ENCODE measurements around the gene USP48.
"Not testable (repeated sequence)": the region's sequence is repeated elsewhere in the genome, so short reads cannot be mapped to it uniquely, and the experiment has no call there.

USP48 gene

DNA sequence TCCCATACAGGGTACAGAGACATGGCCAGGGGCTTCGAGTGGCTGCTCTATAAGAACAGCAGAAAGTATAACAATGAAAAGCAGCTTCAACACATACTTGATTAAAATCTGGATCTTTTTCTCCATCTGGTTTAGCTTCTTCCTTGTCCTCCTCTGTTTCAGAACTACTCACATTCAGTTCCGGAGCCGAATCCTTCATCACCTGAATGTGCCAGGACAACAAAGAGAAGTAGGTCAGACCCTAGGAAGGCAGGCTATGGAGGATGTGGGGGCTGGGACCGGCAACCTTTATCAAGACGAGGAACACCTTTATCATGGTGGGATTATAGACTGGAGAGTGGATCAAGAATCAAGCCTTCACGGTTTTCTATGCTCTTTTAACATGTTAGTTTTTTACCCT is 81.5 kb downstream of the USP48 start:
- DNase-seq (ENCODE audit: low read depth, low spot score), result no peak

DNA sequence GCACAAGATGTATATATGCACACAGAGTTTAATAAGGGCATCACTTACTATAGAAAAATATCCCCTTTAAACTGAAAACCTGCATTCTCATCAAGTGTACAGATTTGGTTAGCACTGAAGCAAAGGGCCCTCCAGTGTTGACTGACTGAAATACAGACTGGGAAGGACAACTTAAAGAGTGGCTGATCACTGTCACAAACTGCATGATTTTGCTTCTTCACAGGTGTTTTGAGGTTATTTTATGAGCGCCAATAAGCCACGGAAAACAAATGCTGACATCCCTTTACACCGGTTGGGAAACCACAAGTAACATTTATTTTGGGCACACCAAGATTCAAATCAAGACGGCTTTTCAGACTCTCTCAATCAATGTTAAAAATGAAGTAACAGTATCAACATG is 82.9 kb downstream of the USP48 start:
- no peak for DNase-seq (ENCODE audit: low read depth, low spot score)

DNA sequence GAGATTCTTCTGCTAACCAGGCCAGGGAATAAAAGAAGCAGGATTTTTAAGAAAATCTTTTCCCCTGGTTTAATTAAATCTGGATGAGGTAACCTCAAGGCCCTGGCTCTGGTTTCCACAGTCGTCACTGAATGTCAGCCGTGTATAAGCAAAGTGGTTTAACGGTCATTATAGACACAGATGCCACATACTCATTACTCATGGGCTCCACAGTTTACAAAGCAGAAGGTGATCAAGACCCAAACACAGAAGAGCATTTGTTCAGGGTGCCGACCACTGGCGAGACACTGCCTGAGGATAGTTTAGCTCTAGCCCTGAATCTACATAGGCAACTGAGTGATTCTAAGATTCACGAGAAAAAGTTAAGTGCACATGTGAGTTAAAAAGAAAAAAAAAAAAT is 86.0 kb downstream of the USP48 start:
- no peak for DNase-seq (ENCODE audit: low read depth, low spot score)

DNA sequence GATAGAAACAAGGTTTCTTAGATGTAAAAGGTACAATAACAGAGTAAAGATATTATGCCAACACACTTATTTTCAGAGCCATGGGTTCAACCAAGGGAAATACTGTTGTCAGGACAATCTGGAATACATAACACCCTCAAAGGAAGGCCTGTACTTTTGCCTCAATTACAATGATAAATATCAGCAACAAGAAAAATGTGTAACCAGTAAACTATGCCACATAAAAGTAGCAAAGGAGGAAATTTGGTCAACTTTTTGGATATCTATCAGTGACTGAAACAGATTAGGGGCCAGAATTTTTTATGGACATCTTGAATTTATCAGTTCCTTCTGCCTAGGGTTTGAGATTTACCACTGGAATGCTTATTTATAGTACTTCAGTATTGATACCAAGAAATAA is 89.2 kb downstream of the USP48 start:
- DNase-seq (ENCODE audit: low read depth, low spot score), result no peak

DNA sequence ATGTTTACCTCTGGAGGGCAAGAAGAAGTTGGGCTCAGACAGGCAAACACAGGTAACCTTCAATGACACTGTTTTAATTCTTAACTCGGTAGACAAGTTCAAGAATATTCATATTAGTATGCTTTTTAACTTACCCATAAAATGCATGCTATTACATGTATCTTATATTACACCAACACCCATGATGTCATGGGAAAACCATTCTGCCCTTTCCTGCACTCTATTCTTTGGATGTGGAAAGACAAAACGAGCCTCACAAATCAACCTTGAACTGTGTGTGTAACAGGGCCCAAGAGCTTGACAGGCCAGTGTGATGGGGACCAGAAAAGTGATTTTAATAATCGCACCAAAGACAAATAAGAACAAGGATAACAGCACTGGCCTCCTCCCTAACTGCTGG is 91.2 kb downstream of the USP48 start:
- DNase-seq (ENCODE audit: low read depth, low spot score), result no peak

DNA sequence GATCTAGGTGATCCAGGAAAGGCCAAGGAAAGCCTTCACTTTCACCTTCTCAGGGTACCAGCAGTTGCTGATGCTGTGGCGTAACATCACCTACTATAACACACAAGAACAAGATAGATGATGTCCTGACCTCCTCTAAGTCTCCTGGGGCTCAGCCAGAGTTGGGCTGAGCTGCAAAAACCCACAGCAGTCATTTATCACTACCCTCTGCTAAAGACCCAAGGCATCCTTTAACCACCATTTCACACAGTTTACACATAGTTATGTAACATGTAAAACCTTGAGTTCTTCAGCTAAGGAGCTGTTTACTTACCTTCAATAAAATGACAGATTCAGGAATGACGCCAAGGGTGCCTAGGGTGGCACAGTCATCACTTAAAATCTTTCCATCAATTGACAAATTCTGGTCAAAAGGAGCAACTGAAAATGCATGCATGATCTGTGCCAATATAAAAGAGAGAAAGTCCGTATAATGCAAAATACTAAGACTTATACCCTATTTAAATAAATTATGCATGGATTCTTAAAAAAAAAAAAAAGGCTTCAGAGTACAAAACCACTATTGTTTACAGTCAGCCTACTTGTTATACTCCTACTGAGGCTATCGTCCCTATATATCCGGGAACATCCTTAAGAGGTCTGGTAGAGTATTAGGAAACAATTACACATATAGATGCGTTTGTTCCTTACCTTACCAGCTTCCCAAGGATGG is 93.1 kb downstream of the USP48 start:
- DNase-seq (ENCODE audit: low read depth, low spot score), result no peak

DNA sequence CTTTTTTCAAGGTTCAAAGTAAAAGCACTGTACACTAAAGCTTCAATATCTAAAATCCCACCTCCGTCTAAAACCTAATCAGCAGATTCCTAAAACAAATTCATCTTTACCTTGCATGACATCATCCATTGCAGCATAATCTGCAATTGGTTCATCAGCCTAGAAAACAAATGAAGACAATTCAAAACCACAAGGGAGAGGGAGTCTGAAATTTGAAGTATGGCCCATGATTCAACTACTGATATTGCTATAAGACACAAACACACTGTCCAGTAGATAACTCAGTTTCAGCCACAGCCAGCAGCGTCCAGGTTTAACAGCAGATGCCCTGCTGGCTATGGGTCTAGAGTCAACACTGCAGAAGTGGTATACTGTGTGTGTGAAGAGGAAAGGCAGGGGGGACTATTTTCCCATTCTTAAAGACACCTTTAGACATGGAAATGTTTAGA is 95.8 kb downstream of the USP48 start:
- no peak for DNase-seq (ENCODE audit: low read depth, low spot score)

DNA sequence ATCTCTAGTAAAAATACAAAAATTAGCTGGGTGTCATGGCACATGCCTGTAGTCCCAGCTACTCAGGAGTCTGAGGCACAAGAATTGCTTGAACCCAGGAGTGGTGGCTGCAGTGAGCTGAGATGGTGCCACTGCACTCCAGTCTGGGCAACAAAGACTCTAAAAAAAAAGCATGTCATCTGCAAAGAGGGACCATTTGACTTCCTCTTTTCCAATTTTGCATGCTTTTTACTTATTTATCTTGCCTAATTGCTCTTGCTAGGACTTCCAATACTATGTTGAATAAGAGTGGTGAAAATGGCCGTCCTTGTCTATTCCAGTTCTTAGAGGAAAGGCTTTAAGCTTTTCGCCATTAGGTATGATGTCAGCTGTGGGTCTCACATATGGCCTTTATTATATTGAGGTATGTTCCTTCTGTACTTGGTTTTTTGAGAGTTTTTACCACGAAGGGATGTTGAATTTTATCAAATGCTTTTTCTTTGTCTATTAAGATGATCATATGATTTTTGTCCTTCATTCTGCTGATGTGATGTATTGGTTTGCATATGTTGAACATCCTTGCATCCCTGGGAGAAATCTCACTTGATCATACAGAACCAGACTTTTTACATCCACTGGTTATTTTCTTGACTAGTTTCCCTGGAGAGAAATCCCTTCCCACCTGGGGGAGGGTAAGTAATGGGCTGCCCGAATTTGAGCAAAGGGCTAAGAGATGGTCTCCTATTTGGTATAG is 96.8 kb downstream of the USP48 start:
- DNase-seq (ENCODE audit: low read depth, low spot score), result no peak

DNA sequence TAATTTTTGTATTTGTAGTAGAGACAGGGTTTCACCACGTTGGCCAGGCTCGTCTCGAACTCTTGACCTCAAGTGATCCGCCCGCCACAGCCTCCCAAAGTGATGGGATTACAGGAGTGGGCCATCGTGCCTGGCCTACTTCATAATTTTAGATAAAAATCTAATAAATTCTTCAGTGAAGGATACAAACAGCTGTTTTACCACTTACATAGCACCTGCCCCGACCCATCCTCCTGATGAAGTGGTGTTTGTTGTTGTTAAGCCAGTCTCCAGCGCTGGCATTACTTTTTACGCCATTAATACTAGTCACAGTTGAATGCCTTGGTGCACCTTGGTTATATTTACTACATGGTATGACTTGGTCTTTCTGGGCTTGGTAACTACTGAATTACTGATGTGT is 101.5 kb downstream of the USP48 start:
- no peak for DNase-seq (ENCODE audit: low read depth, low spot score)

DNA sequence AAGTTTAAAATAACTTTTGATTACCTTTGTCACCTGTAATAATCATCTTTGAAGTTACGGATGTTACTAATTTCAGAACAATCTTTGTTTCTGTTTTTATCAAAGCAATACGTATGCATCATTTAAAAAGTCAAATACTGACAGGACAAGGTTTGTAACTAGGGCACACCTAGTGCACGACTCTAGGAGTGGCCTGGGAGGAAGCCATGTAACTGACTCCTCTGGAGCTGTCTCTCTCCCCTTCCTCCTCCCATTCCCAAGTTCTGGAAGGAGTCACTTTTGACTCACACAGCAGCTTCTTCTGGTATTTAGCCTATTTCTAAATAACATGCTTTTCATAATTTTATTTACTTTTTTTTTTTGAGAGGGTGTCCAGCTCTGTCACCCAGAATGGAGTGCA is 102.0 kb downstream of the USP48 start:
- DNase-seq (ENCODE audit: low read depth, low spot score), result no peak

DNA sequence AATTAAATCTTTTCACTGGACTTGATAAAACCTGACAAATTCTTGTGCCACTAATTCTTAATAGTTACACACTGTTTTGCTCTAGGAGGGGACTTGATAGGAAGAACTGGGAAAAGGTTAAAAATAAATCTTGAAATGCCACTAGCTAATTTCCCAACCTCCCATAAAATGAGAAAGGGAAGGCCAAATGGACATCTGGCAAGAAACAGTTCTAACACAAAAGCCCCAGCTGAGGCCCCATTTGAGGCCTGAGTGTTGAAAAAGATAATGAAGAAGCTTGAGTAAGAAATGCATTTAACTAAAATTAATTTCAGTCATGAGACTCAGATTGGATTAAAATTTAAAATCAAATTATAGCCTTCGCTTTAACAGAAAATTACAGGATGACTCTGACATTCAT is 102.6 kb downstream of the USP48 start:
- DNase-seq (ENCODE audit: low read depth, low spot score), result no peak

DNA sequence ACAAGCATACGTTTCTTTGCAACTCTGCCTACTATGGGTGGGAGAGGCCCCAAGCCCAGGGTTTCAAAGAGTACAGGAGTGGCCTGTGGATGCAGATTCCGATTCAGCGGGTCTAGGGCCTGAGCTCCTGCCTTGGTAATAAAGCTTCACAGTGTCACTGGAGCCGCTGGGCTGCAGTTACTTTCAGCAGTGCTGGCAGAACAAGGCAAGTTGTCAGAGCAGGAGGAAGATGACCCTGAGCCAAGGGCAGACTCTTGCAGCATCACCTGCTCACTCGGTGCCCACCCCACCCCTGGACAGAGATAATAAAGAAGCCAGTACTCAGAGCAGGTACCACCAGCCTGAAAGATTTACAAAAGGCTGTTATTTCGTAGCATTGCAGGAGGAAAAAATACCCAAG is 105.8 kb downstream of the USP48 start:
- no peak for DNase-seq (ENCODE audit: low read depth, low spot score)

DNA sequence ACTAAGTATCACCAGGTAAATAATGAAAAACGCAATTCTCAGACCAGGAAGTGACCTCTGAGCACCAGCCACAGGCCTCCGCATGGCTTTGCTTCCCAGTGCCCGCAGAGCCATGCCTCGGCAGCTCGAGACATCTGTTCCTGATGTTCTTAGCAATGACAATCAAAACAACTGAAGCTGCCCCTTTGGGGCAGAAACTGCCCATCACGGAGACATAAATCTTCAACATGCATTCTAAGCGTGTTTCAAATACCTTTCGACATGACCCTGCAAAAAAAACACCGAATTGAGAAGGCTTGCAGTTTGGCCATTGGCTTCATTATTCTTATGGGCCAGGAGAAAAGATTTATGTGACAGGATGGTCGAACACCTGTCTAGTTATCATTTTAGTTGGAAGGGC is 108.0 kb downstream of the USP48 start:
- DNase-seq (ENCODE audit: low read depth, low spot score), result no peak

DNA sequence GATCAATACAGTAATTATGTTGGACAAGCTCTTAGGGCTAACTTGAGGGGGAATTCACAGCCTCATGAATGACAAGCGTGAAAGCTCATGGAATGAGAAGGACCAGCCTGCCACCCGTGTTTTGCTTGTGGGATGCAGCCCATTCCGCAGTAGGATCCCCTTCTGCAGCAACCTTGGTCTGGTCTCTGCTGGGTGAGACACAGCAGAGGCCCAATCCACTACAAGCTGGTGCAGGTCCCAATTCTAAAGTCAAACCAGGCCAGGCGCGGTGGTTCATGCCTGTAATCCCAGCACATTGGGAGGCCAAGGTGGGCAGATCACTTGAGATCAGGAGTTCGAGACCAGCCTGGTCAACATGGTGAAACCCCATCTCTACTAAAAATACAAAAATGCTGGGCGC is 109.1 kb downstream of the USP48 start:
- not testable (repeated sequence) for DNase-seq (ENCODE audit: low read depth, low spot score)

DNA sequence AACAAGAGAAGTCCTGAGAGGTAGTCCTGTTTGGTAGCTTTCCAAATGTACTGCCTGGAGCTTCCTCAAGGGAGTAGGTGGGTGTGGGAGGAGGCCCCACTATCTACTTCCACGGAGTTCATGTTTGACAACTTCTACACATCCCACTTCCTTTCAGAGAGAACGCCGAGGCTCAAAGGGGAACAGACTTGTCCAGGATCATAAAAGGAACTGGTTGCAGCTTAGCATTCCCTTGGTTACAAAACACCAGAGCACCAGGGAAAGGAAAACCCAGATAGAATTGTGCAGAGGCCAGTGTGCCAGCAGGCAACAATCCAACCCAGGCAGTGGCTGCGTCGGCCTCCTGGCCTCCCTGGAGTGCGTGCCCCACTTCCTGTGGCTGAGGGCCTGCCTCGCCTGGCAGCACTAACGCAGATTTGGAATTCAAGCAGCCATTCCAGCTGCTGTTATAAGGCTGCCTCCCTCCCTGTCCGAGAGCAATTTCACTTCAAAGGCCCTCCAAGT is 109.6 kb downstream of the USP48 start:
- no peak for DNase-seq (ENCODE audit: low read depth, low spot score)

DNA sequence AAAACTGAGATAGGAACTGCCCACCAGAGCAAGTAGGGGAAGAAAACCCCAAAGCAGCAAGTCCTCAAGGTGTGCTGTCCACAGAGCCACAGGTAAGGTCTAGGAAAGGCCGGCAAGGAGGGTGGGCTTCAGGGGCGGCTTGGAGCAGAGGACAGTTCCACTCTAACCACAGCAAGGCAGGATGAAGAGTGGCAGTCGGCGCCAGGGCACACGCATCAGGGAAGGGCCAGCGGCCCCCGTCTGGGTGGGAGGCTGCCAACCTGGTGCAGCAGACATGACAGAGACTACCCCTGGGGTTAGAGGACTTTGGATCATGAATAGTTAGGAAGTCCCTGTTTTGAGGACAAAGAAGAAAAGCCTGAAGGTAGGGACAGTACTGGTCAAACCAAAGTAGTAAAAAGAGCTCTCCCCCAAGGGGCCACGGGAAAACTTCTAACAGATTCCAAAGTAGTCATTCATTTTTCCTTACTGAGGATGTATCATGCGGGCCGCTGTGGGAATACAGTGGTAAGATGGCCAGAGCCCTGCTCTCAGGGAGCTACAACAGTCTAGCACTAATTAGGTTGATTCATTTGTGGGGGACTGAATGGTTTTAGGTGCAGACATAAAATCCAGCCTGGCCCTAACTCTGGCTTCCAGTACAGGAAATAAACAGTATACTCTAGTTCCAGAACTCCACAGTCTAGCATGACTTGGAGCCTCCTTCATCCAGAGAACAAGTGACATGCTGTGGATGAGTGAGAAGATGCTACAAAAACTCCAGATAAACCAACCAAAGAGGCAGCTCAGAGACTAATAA is 110.3 kb downstream of the USP48 start:
- no peak for DNase-seq (ENCODE audit: low read depth, low spot score)

DNA sequence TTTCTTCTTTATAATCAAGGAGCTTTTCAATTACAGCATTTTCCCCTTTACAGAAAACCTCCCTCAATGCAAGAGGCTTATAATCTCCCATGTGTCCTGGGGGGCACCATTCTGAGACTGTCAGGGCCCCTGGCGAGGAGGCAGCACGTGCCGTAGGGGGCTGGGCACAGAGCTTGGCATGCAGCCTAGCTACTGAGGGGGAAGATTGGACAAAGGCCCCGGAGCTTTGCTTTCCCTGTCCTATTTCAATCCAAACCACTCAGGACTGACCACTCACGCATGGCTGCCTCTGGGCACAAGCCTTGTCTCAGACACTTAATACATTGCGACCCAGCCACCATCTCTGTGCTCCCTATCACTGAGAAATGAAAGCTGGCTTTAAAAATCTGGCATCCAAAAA is 111.0 kb downstream of the USP48 start:
- no peak for DNase-seq (ENCODE audit: low read depth, low spot score)

DNA sequence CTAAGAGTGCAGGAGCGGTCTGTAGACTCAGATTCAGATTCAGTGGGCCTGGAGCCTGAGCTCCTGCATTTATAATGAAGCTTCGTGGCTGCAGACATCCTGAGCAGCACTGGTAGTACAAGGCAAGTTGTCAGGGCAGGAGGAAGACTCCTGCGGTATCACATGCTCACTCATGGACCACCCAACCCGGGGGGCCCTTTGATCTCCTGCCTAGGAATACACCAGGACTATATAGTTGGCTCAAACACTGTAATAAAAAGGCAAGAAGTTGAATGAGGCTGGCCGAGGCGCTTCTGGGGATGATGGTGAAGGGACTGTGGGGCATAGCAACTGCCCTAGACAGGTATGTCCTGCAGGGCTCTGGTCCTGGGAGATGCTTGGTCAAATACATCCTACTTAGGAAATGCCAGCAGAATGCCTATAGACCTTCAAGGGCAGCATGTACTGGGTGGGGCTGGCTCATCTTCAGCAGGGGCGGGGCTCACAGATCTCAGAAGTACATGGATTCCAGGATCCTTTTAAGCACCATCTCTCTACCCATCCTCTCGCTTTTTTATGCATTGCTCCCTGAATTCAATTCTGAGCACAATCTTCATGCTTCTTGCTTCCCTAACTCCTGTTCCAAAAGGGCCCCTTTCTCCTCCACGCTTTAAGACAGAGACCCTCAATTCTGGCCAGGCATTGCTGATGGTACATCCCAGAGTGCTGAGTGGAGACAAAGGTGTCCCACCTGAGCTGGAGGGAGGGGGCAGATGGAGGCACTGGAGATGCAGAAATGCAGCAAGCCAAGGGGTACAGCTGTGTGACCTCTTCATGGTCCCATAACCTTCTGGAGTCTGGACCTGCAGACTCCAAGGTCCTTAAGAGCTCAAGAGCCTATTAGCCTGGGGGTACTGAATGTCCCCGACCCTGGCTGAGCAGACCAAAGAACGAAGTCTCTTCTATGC is 111.7 kb downstream of the USP48 start:
- no peak for DNase-seq (ENCODE audit: low read depth, low spot score)

DNA sequence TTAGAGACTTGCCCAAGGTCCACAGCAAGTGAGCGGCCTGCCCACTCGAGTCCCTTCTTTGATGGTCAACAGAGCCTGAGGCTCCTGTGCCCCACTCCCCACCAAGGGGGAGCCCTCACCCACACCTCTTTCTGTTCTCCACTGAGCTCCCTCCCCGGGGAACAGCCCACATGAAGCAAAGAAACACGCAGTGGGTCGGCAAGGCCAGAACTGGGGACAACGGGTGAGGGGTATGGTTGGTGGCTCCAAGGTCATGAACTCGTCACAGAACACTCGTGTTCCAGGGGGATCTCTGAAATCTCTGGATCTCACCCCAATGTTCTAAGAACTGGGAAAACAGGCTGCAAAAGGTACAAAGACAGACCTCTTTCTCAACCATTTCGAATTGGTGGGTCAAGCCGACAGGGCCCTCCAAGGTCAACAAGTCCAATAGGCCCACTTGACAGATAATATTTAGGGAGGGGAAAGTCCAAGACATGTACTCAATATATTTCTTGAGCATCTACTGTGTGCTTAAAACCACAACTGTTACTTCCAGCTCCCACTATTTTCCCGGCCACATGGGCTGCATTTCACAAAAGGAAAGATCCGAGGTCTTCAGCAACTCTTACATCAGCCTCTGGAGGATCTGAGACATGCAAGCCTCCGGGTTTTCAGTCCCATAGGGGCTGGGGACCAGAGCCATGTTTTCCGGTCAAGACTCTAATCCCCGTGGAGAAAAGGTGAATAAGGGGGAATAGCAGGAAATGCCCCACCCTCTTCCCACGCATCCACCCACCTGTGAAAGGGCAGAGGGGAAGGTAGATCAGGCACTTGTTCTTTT is 112.7 kb downstream of the USP48 start:
- no peak for DNase-seq (ENCODE audit: low read depth, low spot score)

Data from ELF-1 (cell line).